HG03097 (cell line): ENCODE measurements around the gene NEGR1.

Source experiments
- ATAC-seq: cut with Tn5 transposase; IDR thresholded peaks from one replicate; pipeline ENCODE4 v1.9.1; 2021; ENCODE audit not compliant: unreplicated experiment, low FRiP score

NEGR1 gene

GRCh38 chr1:71522721-71523120, 759.6 kb downstream of the NEGR1 start:
- no peak for ATAC-seq

- ATAC-seq, result no peak
Measured at GRCh38 chr1:71521655-71522264, 760.6 kb downstream of the NEGR1 start.

- no peak for ATAC-seq
Measured at GRCh38 chr1:71511505-71511904, 770.8 kb downstream of the NEGR1 start.

GRCh38 chr1:71510725-71511124, 771.6 kb downstream of the NEGR1 start:
- no peak for ATAC-seq

GRCh38 chr1:71509051-71509595, 773.2 kb downstream of the NEGR1 start:
- ATAC-seq, result no peak

GRCh38 chr1:71502006-71502405, 780.3 kb downstream of the NEGR1 start:
- ATAC-seq, result no peak

GRCh38 chr1:71498542-71498941, 783.8 kb downstream of the NEGR1 start:
- no peak for ATAC-seq

- ATAC-seq, result no peak
Measured at GRCh38 chr1:71494163-71494562, 788.2 kb downstream of the NEGR1 start.

- ATAC-seq, result no peak
Measured at GRCh38 chr1:71492298-71493041, 789.9 kb downstream of the NEGR1 start.

- no peak for ATAC-seq
Measured at GRCh38 chr1:71490432-71490831, 791.9 kb downstream of the NEGR1 start.

GRCh38 chr1:71488555-71489252, 793.6 kb downstream of the NEGR1 start:
- ATAC-seq, result no peak

- ATAC-seq, result no peak
Measured at GRCh38 chr1:71473331-71473730, 809.0 kb downstream of the NEGR1 start.

GRCh38 chr1:71465093-71465492, 817.2 kb downstream of the NEGR1 start:
- ATAC-seq, result no peak

GRCh38 chr1:71464016-71464415, 818.3 kb downstream of the NEGR1 start:
- ATAC-seq, result no peak

- ATAC-seq, result no peak
Measured at GRCh38 chr1:71463144-71463543, 819.2 kb downstream of the NEGR1 start.

GRCh38 chr1:71462247-71462646, 820.1 kb downstream of the NEGR1 start:
- no peak for ATAC-seq

- ATAC-seq, result no peak
Measured at GRCh38 chr1:71461416-71461815, 820.9 kb downstream of the NEGR1 start.

- no peak for ATAC-seq
Measured at GRCh38 chr1:71448444-71448843, 833.9 kb downstream of the NEGR1 start.

GRCh38 chr1:71438626-71439025, 843.7 kb downstream of the NEGR1 start:
- no peak for ATAC-seq

GRCh38 chr1:71435951-71436350, 846.4 kb downstream of the NEGR1 start:
- ATAC-seq, result no peak

- ATAC-seq, result no peak
Measured at GRCh38 chr1:71434240-71434639, 848.1 kb downstream of the NEGR1 start.
